Activated CD8-positive, alpha-beta memory T cell treated with anti-CD3 and anti-CD28 coated beads for 36 hours (primary cell): ENCODE results near the gene TMEM39A. TPM values are rescaled to one million over a fixed set of nuclear protein-coding genes. Genes with fewer than 3 reads are reported as not detected.

Source experiments
- CTCF ChIA-PET: fragments of 350-600 bp; sonication (Branson Sonifier 250); formaldehyde crosslinking; loops from one replicate; lab custom pipeline; 2021; ENCODE audit warnings: antibody characterized with exemption; lab: Charles Lee
- POLR2A ChIA-PET: fragments of 350-600 bp; sonication (Branson Sonifier 250); formaldehyde crosslinking; loops from one replicate; lab custom pipeline; 2021; ENCODE audit warnings: antibody characterized with exemption; lab: Charles Lee
- total RNA-seq, 2 experiments: library from RNA; stranded (reverse); gene quantifications; one replicate each; pipeline ENCODE4 v1.2.3, GENCODE V29; 2021

Gene TMEM39A
- total RNA-seq, 2 experiments from 2014 or later: 45.4 to 45.6 TPM

- ChIA-PET POLR2A (no interaction called here), CTCF (no interaction called here)
Observed at GRCh38 chr3:119470866-119471265, 7.5 kb upstream of the TMEM39A start.

- POLR2A ChIA-PET: interaction anchor here (1.0 to 2.5 kb wide), 2 partner anchors 29 to 147 kb away, joined by 3 to 14 read pairs; partner anchors contain the start of gene TIMMDC1
- CTCF ChIA-PET: no interaction called here
Observed at GRCh38 chr3:119469418-119470189, 6.2 kb upstream of the TMEM39A start.

GRCh38 chr3:119468041-119468440, 4.6 kb upstream of the TMEM39A start:
- ChIA-PET POLR2A (interaction anchor here (0.7 to 2.5 kb wide), 2 partner anchors 31 to 342 kb away, joined by 4 to 14 read pairs; partner anchors contain the start of gene TIMMDC1), CTCF (no interaction called here)

- POLR2A ChIA-PET: no interaction called here
- CTCF ChIA-PET: no interaction called here
Observed at GRCh38 chr3:119457246-119457645, 6.2 kb downstream of the TMEM39A start.

- ChIA-PET CTCF (no interaction called here), POLR2A (no interaction called here)
Observed at GRCh38 chr3:119456469-119456868, 6.9 kb downstream of the TMEM39A start.

- ChIA-PET POLR2A (no interaction called here), CTCF (no interaction called here)
Observed at GRCh38 chr3:119453822-119454221, 9.6 kb downstream of the TMEM39A start.

- ChIA-PET POLR2A (no interaction called here), CTCF (no interaction called here)
Observed at GRCh38 chr3:119444590-119444989, 18.8 kb downstream of the TMEM39A start.

- POLR2A ChIA-PET: interaction anchor here (0.6 to 1.2 kb wide), 2 partner anchors 148 to 275 kb away, joined by 3 read pairs; no protein-coding TSS in a partner anchor
- CTCF ChIA-PET: no interaction called here
Observed at GRCh38 chr3:119443179-119443578, 20.2 kb downstream of the TMEM39A start.

- CTCF ChIA-PET: no interaction called here
- POLR2A ChIA-PET: no interaction called here
Observed at GRCh38 chr3:119437691-119438258, 25.6 kb downstream of the TMEM39A start.

GRCh38 chr3:119436977-119437376, 26.4 kb downstream of the TMEM39A start:
- ChIA-PET POLR2A (no interaction called here), CTCF (no interaction called here)

- POLR2A ChIA-PET: no interaction called here
- CTCF ChIA-PET: no interaction called here
Observed at GRCh38 chr3:119434703-119435102, 28.7 kb downstream of the TMEM39A start.

GRCh38 chr3:119433613-119434325, 29.6 kb downstream of the TMEM39A start:
- POLR2A ChIA-PET: no interaction called here
- CTCF ChIA-PET: no interaction called here

GRCh38 chr3:119428538-119428937, 34.9 kb downstream of the TMEM39A start:
- CTCF ChIA-PET: no interaction called here
- POLR2A ChIA-PET: no interaction called here

- POLR2A ChIA-PET: no interaction called here
- CTCF ChIA-PET: no interaction called here
Observed at GRCh38 chr3:119427669-119428068, 35.7 kb downstream of the TMEM39A start.

- POLR2A ChIA-PET: no interaction called here
- CTCF ChIA-PET: no interaction called here
Observed at GRCh38 chr3:119420196-119420595, 43.2 kb downstream of the TMEM39A start.

- CTCF ChIA-PET: no interaction called here
- POLR2A ChIA-PET: no interaction called here
Observed at GRCh38 chr3:119418641-119419040, 44.8 kb downstream of the TMEM39A start.

GRCh38 chr3:119417771-119418512, 45.5 kb downstream of the TMEM39A start:
- POLR2A ChIA-PET: no interaction called here
- CTCF ChIA-PET: no interaction called here

- POLR2A ChIA-PET: no interaction called here
- CTCF ChIA-PET: no interaction called here
Observed at GRCh38 chr3:119416873-119417272, 46.5 kb downstream of the TMEM39A start.

- CTCF ChIA-PET: no interaction called here
- POLR2A ChIA-PET: no interaction called here
Observed at GRCh38 chr3:119413603-119414280, 49.7 kb downstream of the TMEM39A start.
